Suppressor macrophage treated with lipopolysaccharide for 4 hours (primary cell): Measurements from ENCODE around the gene ACSF2.
"Not testable (repeated sequence)": the region's sequence is repeated elsewhere in the genome, so short reads cannot be mapped to it uniquely, and the experiment has no call there.

Experiments used
- DNase-seq: peaks from one replicate; pipeline ENCODE4 v3.0.0-alpha.2; 2020

ACSF2 gene

GRCh38 chr17:50412188-50412732 lies 13.8 kb upstream of the ACSF2 start:
- DNase-seq: no peak

DNA sequence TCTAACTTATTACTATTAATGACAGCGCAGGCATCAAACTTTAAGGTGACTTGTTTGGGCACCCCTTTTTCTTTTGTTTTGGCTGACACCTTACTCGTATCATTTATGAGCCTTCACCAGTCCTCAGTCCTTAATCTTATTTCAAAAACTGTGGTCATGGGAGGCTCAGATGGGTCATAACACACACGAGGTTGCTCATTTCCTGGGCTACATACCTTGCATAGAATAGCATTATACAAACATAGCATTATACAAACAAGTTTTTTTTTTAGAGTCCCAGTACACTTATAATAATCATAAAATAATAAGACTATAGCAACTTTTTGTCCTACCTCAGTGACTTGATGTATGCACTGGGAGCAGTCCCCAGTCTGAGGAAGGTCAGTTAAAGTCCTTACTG lies 11.2 kb upstream of the ACSF2 start:
- DNase-seq: no peak

- not testable (repeated sequence) for DNase-seq
Observed at GRCh38 chr17:50419577-50419976, 6.4 kb upstream of the ACSF2 start.

- DNase-seq: no peak
Observed at GRCh38 chr17:50420419-50421112, 5.5 kb upstream of the ACSF2 start.

- DNase-seq: peak; percentile 60
Observed at GRCh38 chr17:50421308-50422051, 4.5 kb upstream of the ACSF2 start.

GRCh38 chr17:50422738-50423137 lies 3.3 kb upstream of the ACSF2 start:
- no peak for DNase-seq

GRCh38 chr17:50423553-50424159 lies 2.4 kb upstream of the ACSF2 start:
- peak; percentile 83 for DNase-seq

GRCh38 chr17:50424246-50424995 lies 1.6 kb upstream of the ACSF2 start:
- DNase-seq: no peak

DNA sequence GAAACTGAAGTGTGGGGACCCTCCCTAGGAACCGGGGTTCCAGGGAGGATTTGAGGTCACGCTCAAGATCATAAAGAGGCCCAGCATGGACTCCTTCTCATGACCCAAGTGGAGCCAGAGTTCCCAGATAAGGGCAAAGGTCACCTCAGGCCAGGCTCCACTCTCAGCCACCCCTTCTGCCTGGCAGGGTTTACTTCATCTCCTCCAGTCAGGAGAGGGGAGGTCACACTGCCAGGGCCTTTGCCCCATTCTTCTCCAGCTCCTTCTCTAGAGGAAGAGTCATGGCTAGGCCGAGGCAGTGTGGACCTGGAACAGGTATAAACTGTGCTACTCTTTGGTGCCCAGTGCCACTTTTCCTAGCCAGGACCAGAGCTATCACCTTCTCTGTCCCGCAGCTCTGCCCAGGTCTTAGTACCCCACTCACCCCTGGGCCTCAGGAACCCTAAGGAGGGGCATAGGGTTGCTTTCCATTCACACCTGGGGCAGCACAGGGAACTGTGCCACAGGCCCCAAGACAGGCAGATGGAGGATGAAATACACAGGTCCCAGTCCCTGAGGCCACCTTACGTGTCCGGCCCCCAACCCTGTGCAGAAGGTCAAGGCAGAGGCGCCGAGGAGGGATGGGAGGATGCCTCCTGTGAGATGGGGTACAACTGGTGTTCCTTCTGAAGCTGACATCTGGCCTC lies 879 bp upstream of the ACSF2 start:
- DNase-seq: no peak

DNA sequence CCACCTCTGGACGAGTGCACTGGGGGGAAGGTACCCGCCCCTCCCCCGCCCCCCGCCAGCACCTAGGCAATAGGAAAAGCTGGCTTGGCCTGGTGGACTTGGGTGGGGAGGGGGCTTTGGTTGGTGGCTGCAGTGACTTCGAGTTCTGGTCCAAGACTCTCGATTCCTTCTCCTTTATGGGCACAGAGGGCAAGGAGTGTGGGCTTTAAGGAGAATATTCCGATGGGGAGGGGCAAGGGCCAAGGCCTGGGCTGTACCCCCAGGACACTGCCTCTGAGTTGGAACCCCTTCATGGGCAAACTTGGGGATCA lies 409 bp downstream of the ACSF2 start:
- DNase-seq: no peak

GRCh38 chr17:50426814-50427787 lies 1.1 kb downstream of the ACSF2 start:
- peak; percentile 69 for DNase-seq

GRCh38 chr17:50428126-50428525 lies 2.1 kb downstream of the ACSF2 start:
- not testable (repeated sequence) for DNase-seq

GRCh38 chr17:50428831-50429424 lies 2.9 kb downstream of the ACSF2 start:
- DNase-seq: no peak

GRCh38 chr17:50429793-50430192 lies 3.8 kb downstream of the ACSF2 start:
- no peak for DNase-seq

- DNase-seq: no peak
Observed at GRCh38 chr17:50430821-50431618, 5.0 kb downstream of the ACSF2 start.

DNA sequence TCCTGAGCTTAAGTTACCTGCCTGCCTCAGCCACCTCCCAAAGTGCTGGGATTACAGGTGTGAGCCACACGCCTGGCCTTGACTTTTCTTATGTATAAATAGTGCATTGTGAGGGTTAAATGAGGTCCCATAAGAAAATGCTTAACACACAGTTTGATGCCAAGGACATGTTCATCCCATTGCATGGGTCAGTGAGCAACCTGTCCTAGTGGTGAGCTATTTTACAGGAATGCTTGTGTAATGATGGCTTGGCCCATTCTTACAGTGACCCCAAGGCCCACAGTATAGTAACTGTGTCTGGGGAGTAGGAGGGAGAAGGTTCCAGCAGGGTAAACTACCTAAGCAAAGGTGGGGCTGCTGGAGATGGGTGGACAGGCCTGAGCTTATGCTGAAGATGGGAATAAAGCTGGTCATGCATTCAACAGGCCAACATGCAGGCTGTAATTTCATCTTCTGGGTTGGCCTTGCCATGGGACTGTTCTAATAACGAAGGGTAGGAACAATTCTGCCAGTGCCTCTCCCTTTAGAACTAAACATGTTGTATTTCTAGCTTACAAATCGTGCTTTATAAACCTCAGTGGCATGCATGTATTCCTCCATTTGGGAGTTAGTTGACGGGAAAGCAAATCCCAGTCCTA lies 6.2 kb downstream of the ACSF2 start:
- DNase-seq: no peak

- DNase-seq: no peak
Observed at GRCh38 chr17:50437409-50437808, 11.4 kb downstream of the ACSF2 start.

DNA sequence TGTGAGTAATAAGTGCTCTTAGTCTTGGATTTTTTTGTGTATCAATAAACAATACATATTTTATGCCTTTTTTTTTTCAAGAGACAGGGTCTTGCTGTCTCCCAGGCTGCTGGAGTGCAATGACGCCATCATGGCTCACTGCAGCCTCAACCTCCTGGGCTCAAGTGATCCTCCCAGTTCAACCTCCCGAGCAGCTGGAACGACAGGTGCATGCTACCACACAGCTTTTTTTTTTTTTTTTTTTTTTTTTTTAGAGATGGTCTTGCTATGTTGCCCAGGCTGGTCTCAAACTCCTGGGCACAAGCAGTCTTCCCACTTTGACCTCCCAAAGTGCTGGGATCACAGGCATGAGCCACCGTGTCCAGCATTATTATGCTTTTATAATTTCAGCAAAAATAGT lies 13.0 kb downstream of the ACSF2 start:
- no peak for DNase-seq

- DNase-seq: no peak
Observed at GRCh38 chr17:50440172-50440837, 14.3 kb downstream of the ACSF2 start.
